NCI-H2196 treated with DMSO at 0.1 percent for 48 hours (cell line): ENCODE results near the gene OSBPL10.

Source experiments
- DNase-seq: peaks from one replicate; lab custom pipeline; 2025; ENCODE audit not compliant: unreplicated experiment; lab: John Stamatoyannopoulos, UW

OSBPL10 gene

GRCh38 chr3:31680072-31680870 lies 300.8 kb downstream of the OSBPL10 start:
- DNase-seq: no peak

- no peak for DNase-seq
Observed at GRCh38 chr3:31676556-31676955, 304.5 kb downstream of the OSBPL10 start.

GRCh38 chr3:31673950-31674349 lies 307.1 kb downstream of the OSBPL10 start:
- no peak for DNase-seq

GRCh38 chr3:31671976-31672375 lies 309.1 kb downstream of the OSBPL10 start:
- DNase-seq: no peak

DNA sequence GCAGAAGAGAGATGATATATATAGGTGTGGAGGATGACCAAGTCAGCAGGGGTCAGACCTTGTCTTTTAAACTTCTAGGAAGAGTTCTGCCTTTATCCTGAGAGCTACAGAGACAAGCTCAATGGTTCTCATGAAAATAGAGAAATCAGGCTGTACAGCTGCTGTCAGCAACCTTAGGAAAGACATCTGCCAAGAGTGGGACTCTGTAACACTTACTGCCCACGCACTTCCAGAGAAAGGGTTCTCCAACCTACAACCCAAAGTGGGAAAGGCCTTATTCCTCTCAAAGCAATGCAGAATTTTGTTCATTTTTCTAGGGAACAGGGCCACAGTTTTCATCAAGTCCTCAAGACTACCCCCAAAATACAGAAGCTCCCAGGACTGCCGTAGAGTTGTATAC lies 309.6 kb downstream of the OSBPL10 start:
- no peak for DNase-seq

DNA sequence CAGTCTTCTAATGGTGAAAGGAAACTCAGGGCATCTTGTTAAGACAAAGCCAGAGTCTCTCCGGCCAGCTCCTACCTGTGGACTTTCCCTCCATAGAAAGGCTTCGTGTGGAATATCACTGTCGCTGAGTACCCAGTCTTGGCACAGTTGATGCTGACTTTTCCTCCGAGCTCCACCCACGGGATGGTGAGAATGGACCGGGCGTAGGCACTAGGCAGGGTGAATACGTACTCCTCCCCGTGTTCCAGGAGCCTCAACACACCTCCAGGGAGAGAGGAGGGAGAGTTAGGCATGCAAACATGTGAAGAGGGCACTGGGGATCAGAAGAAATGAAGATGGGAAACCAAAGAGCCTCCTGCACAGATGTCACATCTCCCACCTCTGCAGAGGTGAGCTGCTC lies 310.3 kb downstream of the OSBPL10 start:
- no peak for DNase-seq

GRCh38 chr3:31670136-31670535 lies 310.9 kb downstream of the OSBPL10 start:
- DNase-seq: no peak

DNA sequence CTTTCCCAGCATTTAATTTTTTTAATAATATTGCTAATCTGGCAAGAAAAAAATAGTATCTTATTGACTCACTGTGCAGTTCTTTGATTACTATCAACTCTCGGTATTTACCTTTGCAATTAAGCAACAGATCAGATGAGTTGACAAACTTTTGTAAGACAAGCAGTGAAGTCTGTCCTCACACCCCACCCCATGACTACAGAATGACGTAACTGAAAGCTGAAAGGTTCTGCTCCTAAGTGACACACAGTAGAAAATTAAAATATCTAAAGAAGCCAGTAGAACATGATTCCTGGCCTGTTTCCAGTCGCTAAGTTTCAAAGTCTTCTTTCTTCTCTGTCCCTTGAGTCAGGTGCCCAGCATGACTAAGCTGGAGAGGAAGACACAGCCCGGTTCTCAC lies 312.8 kb downstream of the OSBPL10 start:
- DNase-seq: no peak

DNA sequence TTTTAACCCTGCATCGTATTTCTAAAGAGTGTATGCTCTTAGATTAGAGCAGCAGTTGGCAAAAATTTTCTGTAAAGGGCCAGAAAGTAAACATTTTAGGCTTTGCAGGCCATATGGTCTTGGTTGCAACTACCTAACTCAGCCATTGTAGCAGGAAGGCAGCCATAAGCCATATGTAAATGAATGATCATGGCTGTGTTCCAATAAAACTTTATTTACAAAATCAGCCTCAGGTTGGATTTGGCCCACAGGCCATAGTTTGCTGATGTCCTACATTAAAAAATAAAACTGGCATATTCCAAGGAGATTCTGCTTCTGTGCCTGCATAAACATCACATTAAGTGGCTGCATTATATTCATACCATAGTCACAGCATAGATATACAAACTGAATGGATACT lies 313.5 kb downstream of the OSBPL10 start:
- no peak for DNase-seq

DNA sequence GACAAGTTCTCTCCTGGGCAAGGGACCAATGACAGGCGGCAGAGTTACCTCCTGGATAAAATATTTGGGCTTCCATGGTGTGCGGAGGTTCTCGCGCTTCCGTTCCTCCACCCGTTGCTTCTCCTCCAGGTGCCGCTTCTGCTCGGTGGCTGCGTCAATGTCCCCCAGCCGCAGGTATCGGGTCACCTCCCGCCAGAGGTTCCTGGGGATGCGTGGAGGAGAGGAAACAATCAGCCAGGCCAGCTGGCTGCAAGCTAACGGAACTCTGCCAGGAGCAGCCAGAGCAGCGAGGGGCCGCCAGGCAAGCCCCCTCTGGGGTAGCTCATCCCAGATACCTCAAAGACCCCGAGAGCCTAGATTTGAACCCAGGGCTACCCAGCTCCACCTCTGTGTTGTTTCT lies 317.0 kb downstream of the OSBPL10 start:
- DNase-seq: no peak

- no peak for DNase-seq
Observed at GRCh38 chr3:31661993-31662670, 318.9 kb downstream of the OSBPL10 start.

GRCh38 chr3:31661286-31661685 lies 319.8 kb downstream of the OSBPL10 start:
- no peak for DNase-seq

GRCh38 chr3:31659246-31659645 lies 321.8 kb downstream of the OSBPL10 start:
- DNase-seq: no peak

DNA sequence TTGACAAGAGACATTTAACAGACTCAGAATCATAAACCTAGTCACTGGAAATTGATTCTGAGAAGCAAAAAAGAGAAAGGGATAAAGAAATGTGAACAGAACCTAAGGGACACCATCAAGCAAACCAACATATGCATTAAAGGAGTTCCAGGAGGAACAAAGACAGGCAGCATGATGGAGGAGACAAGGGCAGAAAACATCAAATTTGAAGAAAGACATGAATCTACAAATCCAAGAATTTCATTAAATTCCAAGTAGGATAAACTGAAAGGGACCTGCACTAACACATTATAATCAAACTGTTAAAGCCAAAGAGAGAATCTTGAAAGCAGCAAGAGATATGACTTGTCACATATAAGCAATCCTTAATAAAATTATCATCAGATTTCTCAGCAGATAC lies 326.1 kb downstream of the OSBPL10 start:
- no peak for DNase-seq

DNA sequence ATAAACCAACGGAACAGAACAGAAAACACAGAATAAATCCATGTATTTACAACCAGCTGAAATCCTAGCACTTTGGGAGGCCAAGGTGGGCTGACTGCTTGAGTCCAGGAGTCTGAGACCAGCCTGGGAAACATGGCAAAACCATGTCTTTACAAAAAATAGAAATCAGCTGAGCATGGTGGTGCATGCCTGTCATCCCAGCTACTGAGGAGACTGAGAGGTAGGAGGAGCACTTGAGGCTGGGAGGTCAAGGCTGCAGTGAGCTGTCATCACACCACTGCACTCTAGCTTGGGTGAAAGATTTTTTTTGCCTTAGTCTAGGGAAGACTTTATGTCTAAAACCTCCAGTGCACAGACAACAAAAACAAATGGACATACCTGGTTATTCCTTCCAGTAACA lies 327.6 kb downstream of the OSBPL10 start:
- DNase-seq: no peak

GRCh38 chr3:31652296-31652695 lies 328.8 kb downstream of the OSBPL10 start:
- no peak for DNase-seq

- DNase-seq: no peak
Observed at GRCh38 chr3:31648286-31648968, 332.6 kb downstream of the OSBPL10 start.

- no peak for DNase-seq
Observed at GRCh38 chr3:31645256-31645655, 335.8 kb downstream of the OSBPL10 start.

GRCh38 chr3:31639828-31640227 lies 341.2 kb downstream of the OSBPL10 start:
- no peak for DNase-seq

GRCh38 chr3:31636694-31637442 lies 344.2 kb downstream of the OSBPL10 start:
- no peak for DNase-seq

GRCh38 chr3:31636049-31636448 lies 345.0 kb downstream of the OSBPL10 start:
- no peak for DNase-seq
